ENCODE measurements around the gene PDE10A. TPM values are rescaled to one million over a fixed set of nuclear protein-coding genes. Genes with fewer than 3 reads are reported as not detected.

Gene PDE10A
- total RNA-seq, 1 experiment from 2014 or later, result 2.1 TPM

DNA sequence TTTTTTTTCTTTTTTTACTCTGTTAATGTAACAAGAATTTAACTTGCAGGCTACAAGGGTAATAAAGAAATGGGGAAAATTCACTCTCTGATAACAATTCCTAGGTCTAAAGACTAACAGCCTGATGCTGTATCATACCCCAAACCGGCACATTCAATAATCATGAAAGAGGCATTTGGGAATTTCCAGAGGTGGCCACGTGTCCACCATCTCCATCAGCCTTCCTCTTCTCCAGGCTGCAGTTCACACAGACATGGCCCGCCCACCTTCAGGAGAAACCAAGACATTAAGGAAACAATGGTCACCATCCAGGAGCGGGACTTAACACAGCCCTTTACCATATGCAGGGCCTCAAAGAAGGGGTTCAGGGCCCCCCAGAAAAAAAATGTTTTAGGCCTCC lies 44.8 kb downstream of the PDE10A start:
- CTCF ChIA-PET, result no interaction called here
- Histone ChIP-seq H3K4me3 (ENCODE audit: low read length) (no peak overlapping the region), H3K36me3 (ENCODE audit: low read depth, low read length) (no peaks in the 10 kb centered on the region), H3K4me1 (ENCODE audit: insufficient read depth, low read length) (no peaks in the 10 kb centered on the region), H3K9me2 (replicated peaks; ENCODE audit: low read length) (no peaks in the 10 kb centered on the region), H3F3A (ENCODE audit: low read length, unreplicated experiment) (no peaks in the 10 kb centered on the region), H2AFZ (ENCODE audit: low read length) (no peak overlapping the region), H4K20me1 (ENCODE audit: low read length) (no peaks in the 10 kb centered on the region), H3K27ac (ENCODE audit: low read length) (no peak overlapping the region), H3K4me2 (ENCODE audit: low read length) (no peak overlapping the region), H3K9me3 (ENCODE audit: low read length) (no peaks in the 10 kb centered on the region), H3K9ac (ENCODE audit: low read length) (no peak overlapping the region), H3K27me3 (ENCODE audit: low read length) (no peaks in the 10 kb centered on the region), H3K79me2 (ENCODE audit: low read length) (no peaks in the 10 kb centered on the region)
- BruUV-seq (replicated peaks), result no TSS peak
- POLR2A ChIA-PET (ENCODE audit: unreplicated experiment), result no interaction called here
- DNase-seq, result no peak
- intact Hi-C loops (cut with micrococcal nuclease), result no loop called here
- TF ChIP-seq EZH2phosphoT487 (IDR thresholded peaks at IDR 0.05; ENCODE audit: borderline replicate concordance, low read length) (no peak), EZH2 (IDR thresholded peaks at IDR 0.05; ENCODE audit: low read length, unreplicated experiment) (no peak)
- TF ChIP-seq, protein P1, sequence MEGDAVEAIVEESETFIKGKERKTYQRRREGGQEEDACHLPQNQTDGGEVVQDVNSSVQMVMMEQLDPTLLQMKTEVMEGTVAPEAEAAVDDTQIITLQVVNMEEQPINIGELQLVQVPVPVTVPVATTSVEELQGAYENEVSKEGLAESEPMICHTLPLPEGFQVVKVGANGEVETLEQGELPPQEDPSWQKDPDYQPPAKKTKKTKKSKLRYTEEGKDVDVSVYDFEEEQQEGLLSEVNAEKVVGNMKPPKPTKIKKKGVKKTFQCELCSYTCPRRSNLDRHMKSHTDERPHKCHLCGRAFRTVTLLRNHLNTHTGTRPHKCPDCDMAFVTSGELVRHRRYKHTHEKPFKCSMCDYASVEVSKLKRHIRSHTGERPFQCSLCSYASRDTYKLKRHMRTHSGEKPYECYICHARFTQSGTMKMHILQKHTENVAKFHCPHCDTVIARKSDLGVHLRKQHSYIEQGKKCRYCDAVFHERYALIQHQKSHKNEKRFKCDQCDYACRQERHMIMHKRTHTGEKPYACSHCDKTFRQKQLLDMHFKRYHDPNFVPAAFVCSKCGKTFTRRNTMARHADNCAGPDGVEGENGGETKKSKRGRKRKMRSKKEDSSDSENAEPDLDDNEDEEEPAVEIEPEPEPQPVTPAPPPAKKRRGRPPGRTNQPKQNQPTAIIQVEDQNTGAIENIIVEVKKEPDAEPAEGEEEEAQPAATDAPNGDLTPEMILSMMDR (conservative IDR thresholded peaks at IDR 0.05; ENCODE audit: low read depth, low read length), result no peak
- ATAC-seq, result no peak

DNA sequence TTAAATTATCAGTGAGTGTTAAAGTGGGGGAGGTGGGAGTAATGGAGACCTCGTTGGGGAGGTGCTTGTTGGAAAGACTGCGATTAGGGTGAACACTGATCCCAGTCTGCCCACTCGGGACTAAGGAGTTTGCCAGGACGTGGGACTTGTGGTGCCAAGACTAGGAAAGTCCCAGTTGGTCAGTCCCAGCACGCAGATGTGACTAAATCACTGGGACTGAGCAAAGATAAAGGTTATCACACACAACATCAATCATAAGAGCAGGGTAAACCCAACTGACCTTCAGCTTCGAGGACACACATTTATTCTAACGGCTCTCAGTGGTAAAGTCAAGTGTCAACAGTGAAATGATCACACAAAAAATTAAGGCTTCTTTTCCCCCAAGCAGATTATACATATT lies 45.5 kb downstream of the PDE10A start:
- intact Hi-C loops (cut with micrococcal nuclease), result no loop called here
- TF ChIP-seq, protein P1 (conservative IDR thresholded peaks at IDR 0.05; ENCODE audit: low read depth, low read length), result no peak
- no peak for TF ChIP-seq EZH2phosphoT487 (IDR thresholded peaks at IDR 0.05; ENCODE audit: borderline replicate concordance, low read length)
- no peak for TF ChIP-seq EZH2 (IDR thresholded peaks at IDR 0.05; ENCODE audit: low read length, unreplicated experiment)
- POLR2A ChIA-PET (ENCODE audit: unreplicated experiment), result no interaction called here

DNA sequence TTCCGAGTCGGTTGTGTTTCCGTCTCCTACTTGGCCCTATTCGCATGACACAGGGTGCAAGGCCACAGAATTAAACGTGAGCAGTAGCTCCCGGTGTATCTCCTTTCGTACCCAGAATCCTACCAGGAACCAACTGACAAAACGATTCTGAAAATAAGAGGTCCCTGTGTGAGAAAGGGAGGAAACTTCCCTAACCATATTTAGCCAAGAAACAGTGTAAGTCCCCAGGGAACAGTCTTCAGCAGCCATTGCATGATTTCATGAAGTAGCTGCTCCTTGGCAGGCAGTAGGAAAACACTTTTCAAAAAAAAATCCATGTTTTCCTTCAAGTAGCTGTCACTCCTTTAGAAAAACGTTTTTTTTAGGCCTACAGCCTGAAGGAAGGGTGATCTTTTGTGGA lies 46.9 kb downstream of the PDE10A start:
- H3K9ac ChIP-seq (ENCODE audit: low read length), result no peak overlapping the region
- no peak overlapping the region for H2AFZ ChIP-seq (ENCODE audit: low read length)
- H3K79me2 ChIP-seq (ENCODE audit: low read length), result no peaks in the 10 kb centered on the region
- H3K4me2 ChIP-seq (ENCODE audit: low read length), result no peak overlapping the region
- H3K27me3 ChIP-seq (ENCODE audit: low read length), result no peaks in the 10 kb centered on the region
- POLR2A ChIA-PET (ENCODE audit: unreplicated experiment), result no interaction called here
- BruUV-seq (replicated peaks), result no TSS peak
- no peak overlapping the region for H3K4me3 ChIP-seq (ENCODE audit: low read length)
- no peaks in the 10 kb centered on the region for H3K9me2 ChIP-seq (replicated peaks; ENCODE audit: low read length)
- DNase-seq, result no peak
- no peaks in the 10 kb centered on the region for H3F3A ChIP-seq (ENCODE audit: low read length, unreplicated experiment)
- no peaks in the 10 kb centered on the region for H4K20me1 ChIP-seq (ENCODE audit: low read length)
- TF ChIP-seq EZH2 (IDR thresholded peaks at IDR 0.05; ENCODE audit: low read length, unreplicated experiment) (no peak), EZH2phosphoT487 (IDR thresholded peaks at IDR 0.05; ENCODE audit: borderline replicate concordance, low read length) (no peak)
- TF ChIP-seq, protein P1 (conservative IDR thresholded peaks at IDR 0.05; ENCODE audit: low read depth, low read length), result no peak
- H3K36me3 ChIP-seq (ENCODE audit: low read depth, low read length), result no peaks in the 10 kb centered on the region
- H3K27ac ChIP-seq (ENCODE audit: low read length), result no peak overlapping the region
- CTCF ChIA-PET, result no interaction called here
- no peaks in the 10 kb centered on the region for H3K9me3 ChIP-seq (ENCODE audit: low read length)
- no peak for ATAC-seq
- H3K4me1 ChIP-seq (ENCODE audit: insufficient read depth, low read length), result no peaks in the 10 kb centered on the region
- intact Hi-C loops (cut with micrococcal nuclease), result no loop called here

More for the DNA sequence above, 45.5 kb downstream of the PDE10A start:
- no peak overlapping the region for H3K27ac ChIP-seq (ENCODE audit: low read length)
- no TSS peak for BruUV-seq (replicated peaks)
- CTCF ChIA-PET, result no interaction called here
- no peaks in the 10 kb centered on the region for H4K20me1 ChIP-seq (ENCODE audit: low read length)
- H3K4me3 ChIP-seq (ENCODE audit: low read length), result no peak overlapping the region
- no peak overlapping the region for H3K4me2 ChIP-seq (ENCODE audit: low read length)
- no peaks in the 10 kb centered on the region for H3K9me3 ChIP-seq (ENCODE audit: low read length)
- no peak for DNase-seq
- H3K36me3 ChIP-seq (ENCODE audit: low read depth, low read length), result no peaks in the 10 kb centered on the region
- H3K9ac ChIP-seq (ENCODE audit: low read length), result no peak overlapping the region
- no peaks in the 10 kb centered on the region for H3K79me2 ChIP-seq (ENCODE audit: low read length)
- H2AFZ ChIP-seq (ENCODE audit: low read length), result no peak overlapping the region
- H3K27me3 ChIP-seq (ENCODE audit: low read length), result no peaks in the 10 kb centered on the region
- no peaks in the 10 kb centered on the region for H3K4me1 ChIP-seq (ENCODE audit: insufficient read depth, low read length)
- ATAC-seq, result no peak
- no peaks in the 10 kb centered on the region for H3K9me2 ChIP-seq (replicated peaks; ENCODE audit: low read length)
- no peaks in the 10 kb centered on the region for H3F3A ChIP-seq (ENCODE audit: low read length, unreplicated experiment)

Data from PC-3 (cell line).